Endometrial microvascular endothelial cells (primary cell): ENCODE results near the gene CEND1. TPM values are rescaled to one million over a fixed set of nuclear protein-coding genes. Genes with fewer than 3 reads are reported as not detected.

Source experiments
- in situ Hi-C: cut with HindIII; loops from 2 replicates; pipeline ENCODE4 v1.10.0; 2017; ENCODE audit warnings: low sequenced_read_pairs, low pct_unique_long_range_greater_than_20kb; ENCODE audit errors: inconsistent ontology term
- total RNA-seq: library from RNA; depleted of rRNA; stranded (reverse); fragments of >200 nt; gene quantifications from one replicate; pipeline ENCODE4 v1.2.3, GENCODE V29; 2015; ENCODE audit errors: inconsistent ontology term

CEND1 gene
- 0.46 TPM for total RNA-seq

DNA sequence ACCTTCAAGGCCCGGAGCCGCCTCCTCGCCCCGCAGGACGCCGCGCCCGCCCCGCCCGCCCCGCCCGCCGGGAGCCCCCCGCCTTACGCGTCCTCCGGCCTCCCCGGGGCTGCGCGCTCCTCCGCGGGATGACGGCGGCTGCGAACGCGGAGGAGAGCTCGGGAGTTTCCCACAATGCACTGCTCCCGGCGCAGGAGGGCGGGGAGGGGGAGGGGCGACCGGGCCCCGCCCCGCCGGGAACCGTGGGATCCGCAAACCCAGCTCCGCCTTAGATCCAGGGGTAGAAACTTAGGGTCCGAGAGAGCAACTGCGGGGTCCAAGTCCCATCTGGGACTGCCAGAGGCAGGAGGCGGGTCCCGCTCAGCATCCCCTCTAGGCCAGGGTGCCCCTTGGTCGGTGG, at the start of gene CEND1:
CEND1 (minus strand) TSS at position 148 of the 400 bp plus-strand sequence. CDS start 1,514 bp downstream, outside the sequence.
- in situ Hi-C loops = no loop called here

GRCh38 chr11:839280-839623, 49.4 kb upstream of the CEND1 start:
- in situ Hi-C loops = no loop called here

- in situ Hi-C loops = no loop called here
These were observed 48.8 kb upstream of the CEND1 start for GRCh38 chr11:838441-839279.

- in situ Hi-C loops = no loop called here
These were observed 48.1 kb upstream of the CEND1 start for GRCh38 chr11:837990-838307.

GRCh38 chr11:837189-837989, 47.5 kb upstream of the CEND1 start:
- in situ Hi-C loops = no loop called here

GRCh38 chr11:836700-837099, 46.8 kb upstream of the CEND1 start:
- in situ Hi-C loops = no loop called here

- in situ Hi-C loops = no loop called here
These were observed 46.4 kb upstream of the CEND1 start for GRCh38 chr11:836274-836673.

- in situ Hi-C loops = no loop called here
These were observed 44.8 kb upstream of the CEND1 start for GRCh38 chr11:834371-835316.

- in situ Hi-C loops = no loop called here
These were observed 44.0 kb upstream of the CEND1 start for GRCh38 chr11:833849-834311.

DNA sequence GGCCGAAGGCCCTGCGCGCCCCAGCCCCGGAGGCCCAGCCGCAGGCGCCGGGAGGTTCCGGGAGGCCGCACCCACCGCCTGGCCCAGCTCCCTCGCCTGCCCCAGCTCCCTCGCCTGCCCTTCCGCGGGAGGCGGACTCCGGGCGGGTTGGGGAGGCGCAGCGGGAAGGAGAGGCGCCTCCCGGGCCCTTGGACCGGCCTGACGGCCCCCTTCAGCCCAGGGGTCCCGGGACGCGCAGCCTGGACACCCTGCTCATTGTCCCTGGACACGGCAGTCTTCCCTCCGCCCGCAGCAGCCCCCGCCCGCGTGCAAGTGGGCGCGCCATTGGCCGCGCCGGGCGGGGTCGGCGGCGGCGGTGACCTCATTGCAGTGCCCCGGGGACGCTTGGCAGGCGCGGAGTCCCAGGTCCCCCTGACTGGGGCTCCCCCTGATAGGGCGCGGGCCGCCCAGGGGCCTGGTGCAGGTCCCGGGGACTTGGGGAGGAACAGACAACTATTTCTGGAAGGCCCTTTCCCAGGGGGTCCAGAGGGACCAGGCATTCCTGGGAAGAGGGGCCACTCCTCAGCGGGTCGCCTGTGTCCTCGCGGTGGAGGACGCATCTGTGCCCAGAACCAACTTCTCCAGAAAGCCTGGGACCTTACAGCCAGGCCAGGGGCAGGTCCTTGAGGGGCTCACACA, 43.4 kb upstream of the CEND1 start:
- in situ Hi-C loops = no loop called here

DNA sequence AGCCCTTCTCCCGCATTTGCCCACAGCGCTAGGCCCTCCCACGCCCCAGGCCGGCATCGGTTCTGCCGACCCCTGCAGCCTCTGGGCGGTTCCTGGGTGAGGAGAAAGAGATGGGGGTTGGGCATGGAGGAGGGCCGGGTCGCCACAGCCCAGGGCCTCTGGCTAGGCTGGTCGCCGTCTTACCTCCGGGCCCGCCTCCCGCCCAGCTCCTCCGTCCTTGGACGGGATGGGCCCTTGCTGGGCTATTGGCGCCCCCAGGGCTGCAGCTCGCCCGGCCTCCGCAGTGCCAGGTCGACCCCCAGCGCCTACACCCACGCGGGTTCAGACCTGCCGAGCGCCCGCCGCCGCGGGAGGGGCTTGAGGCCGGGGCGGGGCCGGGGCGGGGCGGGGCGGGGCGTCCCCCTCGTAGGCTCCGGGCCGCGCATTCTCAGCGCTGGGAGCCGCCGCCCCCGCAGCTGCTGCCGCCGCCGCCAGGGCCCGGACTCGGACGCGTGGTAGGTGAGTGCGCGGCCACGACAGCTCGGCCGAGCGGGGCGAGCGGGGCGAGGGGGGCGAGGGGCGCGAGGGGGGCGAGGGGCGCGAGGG, 42.7 kb upstream of the CEND1 start, which contains the start of gene CD151:
CD151 (plus strand) TSS at position 424 of the 585 bp plus-strand sequence. CDS start 3,118 bp downstream, outside the sequence.
- in situ Hi-C loops = no loop called here

DNA sequence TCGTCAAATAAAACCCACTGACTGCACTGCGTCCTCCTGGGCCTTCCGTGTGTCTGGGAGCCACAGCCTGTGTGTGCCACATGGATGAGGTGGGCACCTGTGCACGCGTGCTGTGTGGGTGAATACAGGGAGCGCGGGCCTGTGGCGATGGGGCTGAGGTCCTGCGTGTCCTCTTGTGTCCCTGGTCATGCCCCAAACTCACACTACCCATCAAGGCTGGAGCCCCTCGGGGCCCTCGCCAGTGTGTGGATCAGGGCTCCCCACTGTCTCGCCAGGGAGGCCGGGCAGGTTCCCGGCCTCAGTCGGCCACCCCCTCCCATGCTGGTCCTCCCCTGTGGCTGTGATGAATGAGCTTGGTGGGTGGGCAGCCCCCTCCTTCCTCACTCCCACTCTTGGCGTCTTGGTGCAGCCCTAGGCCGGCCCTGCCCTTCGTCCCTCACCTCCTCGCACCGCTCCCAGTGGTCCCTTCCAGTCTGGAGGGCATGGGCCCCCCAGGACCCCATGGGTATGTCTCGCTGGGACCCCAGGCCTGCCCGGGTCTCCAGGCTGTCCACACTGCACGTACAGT, 42.2 kb upstream of the CEND1 start:
- in situ Hi-C loops = no loop called here

- in situ Hi-C loops = no loop called here
These were observed 41.4 kb upstream of the CEND1 start for GRCh38 chr11:831118-831864.

GRCh38 chr11:830295-831117, 40.6 kb upstream of the CEND1 start:
- in situ Hi-C loops = no loop called here

DNA sequence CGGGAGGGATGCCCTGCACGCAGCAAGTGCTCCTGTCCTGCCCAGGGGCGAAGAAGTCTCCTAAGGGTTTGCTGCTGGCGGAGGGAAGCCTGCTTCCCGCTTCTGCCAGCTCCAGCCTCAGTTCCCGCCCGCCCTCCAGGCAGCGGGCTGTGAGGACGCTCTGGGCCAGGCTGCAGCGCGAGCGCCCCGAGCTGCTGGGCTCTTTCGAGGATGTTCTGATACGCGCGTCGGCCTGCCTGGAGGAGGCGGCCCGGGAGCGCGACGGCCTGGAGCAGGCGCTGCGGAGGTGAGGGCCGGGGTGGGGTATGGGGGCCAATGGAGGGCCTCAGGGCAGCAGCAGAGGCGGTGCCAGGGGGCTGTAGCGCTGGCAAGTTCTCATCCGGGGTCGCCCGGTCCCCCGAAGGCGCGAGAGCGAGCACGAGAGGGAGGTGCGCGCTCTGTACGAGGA, 40.0 kb upstream of the CEND1 start:
- in situ Hi-C loops = no loop called here

- in situ Hi-C loops = no loop called here
These were observed 39.4 kb upstream of the CEND1 start for GRCh38 chr11:829176-829846.
